Measurements from ENCODE around the gene PRPS1. TPM values are rescaled to one million over a fixed set of nuclear protein-coding genes. Genes with fewer than 3 reads are reported as not detected.
A peak's percentile ranks its signal among the peaks of the same experiment; 100 is the strongest.

PRPS1 gene
- total RNA-seq, 3 donors from 2014 or later, result 19.3 to 24.9 (median 20.8) TPM

DNA sequence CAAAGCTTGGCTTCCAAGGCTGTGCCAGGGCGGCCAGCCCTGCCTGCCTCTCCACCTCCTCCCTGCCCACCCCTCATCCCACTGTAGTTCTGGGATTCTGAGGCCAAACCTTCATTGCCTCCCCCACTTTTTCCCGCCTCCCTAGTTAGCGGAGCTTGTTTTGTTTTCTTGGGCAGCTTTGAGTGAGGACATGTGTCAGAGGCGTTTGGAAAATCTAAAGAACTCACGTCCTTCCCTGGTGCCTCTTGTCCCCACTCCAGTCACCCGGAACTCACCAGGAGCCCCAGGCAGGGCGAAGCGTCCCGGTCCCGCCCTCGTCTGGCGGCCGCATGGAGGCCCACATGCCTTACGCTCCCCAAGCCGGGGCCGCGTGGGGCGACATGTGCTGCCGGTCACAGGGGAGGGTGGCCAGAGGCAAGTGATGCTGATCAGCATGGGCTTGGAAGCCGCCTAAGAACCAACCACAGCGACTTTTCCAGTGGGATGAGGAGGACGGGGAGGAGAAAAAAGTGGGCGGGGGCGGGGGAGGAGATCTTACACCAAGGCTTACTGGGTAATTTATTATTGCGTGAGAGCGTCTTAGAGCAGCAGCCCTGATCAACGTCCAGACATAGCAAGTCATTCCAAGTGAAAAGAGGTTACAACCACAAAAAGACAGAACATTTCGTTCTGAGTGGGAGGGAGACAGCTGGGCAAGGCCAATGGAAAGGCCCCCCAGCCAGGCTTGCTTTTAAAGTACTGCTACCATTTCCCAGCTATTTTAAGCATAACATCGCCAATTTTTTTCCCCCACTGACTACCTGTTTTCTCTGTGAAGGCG, 48.5 kb downstream of the PRPS1 start:
- H3K9me3 ChIP-seq, result no peaks in the 10 kb centered on the region
- intact Hi-C loops (cut with DNase I; ENCODE audit: low total_unique reads), result loop anchor here (5.0 kb wide), 1 partner anchor 41 kb away; no protein-coding TSS in a partner anchor
- H3K27me3 ChIP-seq, result peaks cover 0 to 58% of the 10 kb centered on the region in 2 donors
- peak overlapping the region; percentile 55 to 64 (median 59) for H3K4me3 ChIP-seq
- H3K27ac ChIP-seq, result peak overlapping the region; percentile 94 to 99
- no peaks in the 10 kb centered on the region for H3K36me3 ChIP-seq
- H3K4me1 ChIP-seq, result peaks cover 0 to 7% of the 10 kb centered on the region in 2 donors
- TF ChIP-seq, protein P1, sequence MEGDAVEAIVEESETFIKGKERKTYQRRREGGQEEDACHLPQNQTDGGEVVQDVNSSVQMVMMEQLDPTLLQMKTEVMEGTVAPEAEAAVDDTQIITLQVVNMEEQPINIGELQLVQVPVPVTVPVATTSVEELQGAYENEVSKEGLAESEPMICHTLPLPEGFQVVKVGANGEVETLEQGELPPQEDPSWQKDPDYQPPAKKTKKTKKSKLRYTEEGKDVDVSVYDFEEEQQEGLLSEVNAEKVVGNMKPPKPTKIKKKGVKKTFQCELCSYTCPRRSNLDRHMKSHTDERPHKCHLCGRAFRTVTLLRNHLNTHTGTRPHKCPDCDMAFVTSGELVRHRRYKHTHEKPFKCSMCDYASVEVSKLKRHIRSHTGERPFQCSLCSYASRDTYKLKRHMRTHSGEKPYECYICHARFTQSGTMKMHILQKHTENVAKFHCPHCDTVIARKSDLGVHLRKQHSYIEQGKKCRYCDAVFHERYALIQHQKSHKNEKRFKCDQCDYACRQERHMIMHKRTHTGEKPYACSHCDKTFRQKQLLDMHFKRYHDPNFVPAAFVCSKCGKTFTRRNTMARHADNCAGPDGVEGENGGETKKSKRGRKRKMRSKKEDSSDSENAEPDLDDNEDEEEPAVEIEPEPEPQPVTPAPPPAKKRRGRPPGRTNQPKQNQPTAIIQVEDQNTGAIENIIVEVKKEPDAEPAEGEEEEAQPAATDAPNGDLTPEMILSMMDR (IDR thresholded peaks at IDR 0.05), result no peak
- TF ChIP-seq POLR2A (IDR thresholded peaks at IDR 0.05) (no peak), POLR2AphosphoS5 (IDR thresholded peaks at IDR 0.05) (peak; percentile 82 to 88 (median 88))
- DNase-seq (ENCODE audit: low spot score in 2 of 2), result peak; percentile 82 to 91

GRCh38 chrX:107677501-107677901, 49.2 kb downstream of the PRPS1 start:
- Histone ChIP-seq H3K36me3 (no peaks in the 10 kb centered on the region), H3K4me1 (peaks cover 0 to 7% of the 10 kb centered on the region in 2 donors), H3K27ac (peak overlapping the region; percentile 94 to 99), H3K4me3 (peak overlapping the region; percentile 55 to 64 (median 59)), H3K27me3 (peaks cover 0 to 58% of the 10 kb centered on the region in 2 donors), H3K9me3 (no peaks in the 10 kb centered on the region)
- TF ChIP-seq POLR2A (IDR thresholded peaks at IDR 0.05) (no peak), POLR2AphosphoS5 (IDR thresholded peaks at IDR 0.05) (no peak)
- TF ChIP-seq, protein P1 (IDR thresholded peaks at IDR 0.05), result no peak
- intact Hi-C loops (cut with DNase I; ENCODE audit: low total_unique reads), result loop anchor here (5.0 kb wide), 1 partner anchor 40 kb away; no protein-coding TSS in a partner anchor
- DNase-seq (ENCODE audit: low spot score in 2 of 2), result peak in 1 of 2 donors; percentile 48

GRCh38 chrX:107677909-107678308, 49.6 kb downstream of the PRPS1 start:
- TF ChIP-seq POLR2AphosphoS5 (IDR thresholded peaks at IDR 0.05) (no peak), POLR2A (IDR thresholded peaks at IDR 0.05) (no peak)
- TF ChIP-seq, protein P1 (IDR thresholded peaks at IDR 0.05), result no peak

DNA sequence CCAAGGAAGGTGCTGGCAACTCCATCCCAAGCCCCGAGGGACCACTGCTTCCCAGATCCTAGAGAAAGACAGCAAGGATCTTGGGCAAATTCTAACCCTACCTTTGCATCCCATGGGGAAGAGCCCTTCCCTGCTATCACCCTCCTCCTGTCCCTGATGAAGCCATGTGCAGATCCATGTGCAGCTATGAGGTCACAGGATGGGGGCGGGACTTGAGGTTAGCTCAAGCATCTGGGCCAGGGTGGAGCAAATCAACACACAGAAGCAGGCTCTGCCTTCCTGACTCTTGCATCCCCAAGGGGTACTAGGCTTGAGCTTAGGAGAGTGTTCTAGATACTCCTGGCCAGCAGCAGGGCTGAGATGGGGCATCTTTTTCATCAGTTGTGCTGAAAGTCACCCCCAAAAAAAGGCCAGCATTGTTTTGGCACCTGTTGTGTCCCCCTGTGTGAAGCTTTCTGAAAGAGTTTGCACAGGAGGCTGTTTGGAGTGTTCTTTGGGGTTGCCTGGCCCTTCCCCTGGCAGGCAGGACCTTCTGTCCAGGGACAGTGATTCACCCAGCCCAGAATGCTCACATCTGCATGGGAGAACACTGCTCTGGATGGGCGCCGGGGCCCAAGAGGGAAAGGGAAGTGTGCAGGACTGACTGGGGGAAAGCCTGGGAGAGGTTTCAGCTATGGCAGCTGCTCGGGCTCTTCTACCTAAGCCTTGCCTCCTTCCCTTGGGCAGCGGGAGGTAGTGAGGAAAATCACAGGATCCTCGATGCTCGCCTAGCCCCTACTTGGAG, 50.8 kb downstream of the PRPS1 start:
- peak in 2 of 3 donors; percentile 20 to 49 for TF ChIP-seq POLR2AphosphoS5 (IDR thresholded peaks at IDR 0.05)
- TF ChIP-seq, protein P1 (IDR thresholded peaks at IDR 0.05), result no peak
- peak overlapping the region; percentile 94 to 99 for H3K27ac ChIP-seq
- peaks cover 0 to 58% of the 10 kb centered on the region in 2 donors for H3K27me3 ChIP-seq
- intact Hi-C loops (cut with DNase I; ENCODE audit: low total_unique reads), result loop anchor here (5.0 kb wide), 1 partner anchor 38 kb away; no protein-coding TSS in a partner anchor
- peak overlapping the region in 1 of 3 donors; percentile 8 for H3K4me3 ChIP-seq
- peaks cover under 1 to 11% of the 10 kb centered on the region in 2 donors for H3K4me1 ChIP-seq
- DNase-seq (ENCODE audit: low spot score in 2 of 2), result peak in 1 of 2 donors; percentile 69
- H3K9me3 ChIP-seq, result no peaks in the 10 kb centered on the region
- H3K36me3 ChIP-seq, result no peaks in the 10 kb centered on the region

More at GRCh38 chrX:107677909-107678308, 49.6 kb downstream of the PRPS1 start:
- peaks cover 0 to 11% of the 10 kb centered on the region in 2 donors for H3K4me1 ChIP-seq
- peak overlapping the region in 2 of 3 donors; percentile 59 to 64 for H3K4me3 ChIP-seq
- no peaks in the 10 kb centered on the region for H3K9me3 ChIP-seq
- H3K36me3 ChIP-seq, result no peaks in the 10 kb centered on the region
- H3K27ac ChIP-seq, result peak overlapping the region; percentile 94 to 99
- intact Hi-C loops (cut with DNase I; ENCODE audit: low total_unique reads), result loop anchor here (5.0 kb wide), 1 partner anchor 39 kb away; no protein-coding TSS in a partner anchor
- peaks cover 0 to 62% of the 10 kb centered on the region in 2 donors for H3K27me3 ChIP-seq
- no peak for DNase-seq (ENCODE audit: low spot score in 2 of 2)

All from breast epithelium (tissue), 4 donors.